Esophagus squamous epithelium (tissue), 4 donors: Measurements from ENCODE around the gene HSPA1B.

Experiments
- CTCF ChIP-seq, 6 experiments: fragments of 450-650 bp in 4 of 6; fragments of 200-600 bp in 2 of 6; sonication (generic) in 2 of 6; IDR thresholded peaks; one replicate each; pipeline ENCODE4 v1.5.1; 2016 to 2019; ENCODE audit warnings: antibody characterized with exemption in 6 of 6, mild to moderate bottlenecking in 4 of 6, moderate library complexity in 4 of 6
- POLR2A ChIP-seq, 4 donors: fragments of 450-650 bp; IDR thresholded peaks; one replicate each; pipeline ENCODE4 v1.6.1; 2017; ENCODE audit warnings: antibody characterized with exemption in 4 of 4, mild to moderate bottlenecking in 4 of 4, moderate library complexity in 3 of 4

DNA sequence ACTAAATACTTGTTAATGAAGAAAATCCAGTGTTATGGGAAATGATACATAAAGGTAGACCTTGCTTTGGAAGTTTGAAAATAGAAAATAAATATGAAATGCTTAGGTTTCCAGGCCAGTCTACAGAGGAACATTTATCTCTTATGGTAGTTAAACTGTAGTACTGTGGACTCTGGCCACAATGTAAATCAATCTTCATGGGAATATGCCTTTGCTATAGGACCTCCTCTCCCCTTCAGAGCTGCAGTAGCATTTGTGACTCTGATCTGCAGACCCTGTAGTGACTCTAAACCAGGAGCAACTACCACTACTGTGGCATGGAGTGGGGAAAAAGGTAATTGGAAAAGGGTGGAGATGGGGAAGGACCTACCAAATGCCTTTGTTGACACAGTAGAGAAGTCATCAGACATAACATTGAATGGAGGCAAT is 7.7 kb upstream of the HSPA1B start:
- TF ChIP-seq CTCF (IDR thresholded peaks at IDR 0.05) (no peak), POLR2A (IDR thresholded peaks at IDR 0.05) (no peak)
